Neuronal stem cell (in vitro differentiated cells): ENCODE results near the gene TSNAXIP1.

Experiments used
- DNase-seq: peaks from one replicate; pipeline ENCODE4 v3.0.0-alpha.2; 2013; ENCODE audit warnings: low spot score
- H2AFZ ChIP-seq: one replicate; pipeline ENCODE4 v1.6.1; 2013; ENCODE audit warnings: mild to moderate bottlenecking, low read length, inconsistent platforms
- H2AK5ac ChIP-seq: 2 replicates; pipeline ENCODE4 v1.6.1; 2013; ENCODE audit warnings: low read depth, mild to moderate bottlenecking, inconsistent platforms, low read length, moderate library complexity, mixed read lengths
- H2BK120ac ChIP-seq: 2 replicates; pipeline ENCODE4 v1.6.1; 2013; ENCODE audit warnings: low read depth, mild to moderate bottlenecking, inconsistent platforms, low read length, moderate library complexity, mixed read lengths
- H2BK12ac ChIP-seq: one replicate; pipeline ENCODE4 v1.6.1; 2013; ENCODE audit warnings: low read length, inconsistent platforms
- H2BK15ac ChIP-seq: 2 replicates; pipeline ENCODE4 v1.6.1; 2013; ENCODE audit warnings: mild to moderate bottlenecking, low read length, inconsistent platforms, mixed read lengths
- H2BK5ac ChIP-seq: one replicate; pipeline ENCODE4 v1.6.1; 2013; ENCODE audit warnings: inconsistent platforms, mild to moderate bottlenecking, low read length, moderate library complexity
- H3K14ac ChIP-seq: one replicate; pipeline ENCODE4 v1.6.1; 2013; ENCODE audit warnings: low read length, inconsistent platforms
- H3K18ac ChIP-seq: 2 replicates; pipeline ENCODE4 v1.6.1; 2013; ENCODE audit warnings: low read length, inconsistent platforms
- H3K23ac ChIP-seq: 2 replicates; pipeline ENCODE4 v1.6.1; 2013; ENCODE audit warnings: low read depth, mild to moderate bottlenecking, mixed read lengths, low read length, inconsistent platforms; ENCODE audit not compliant: poor library complexity
- H3K27ac ChIP-seq: replicated peaks from 3 replicates; pipeline ENCODE4 v1.5.1; 2013; ENCODE audit warnings: low read length, inconsistent platforms
- H3K27me3 ChIP-seq, 3 experiments: 2 replicates each; pipeline ENCODE4 v1.6.1; 2013; ENCODE audit warnings: low read length in 3 of 3, mild to moderate bottlenecking in 2 of 3, inconsistent platforms in 1 of 3, low read depth in 1 of 3, mixed read lengths in 1 of 3, moderate library complexity in 1 of 3; ENCODE audit not compliant: control insufficient read depth in 3 of 3, insufficient read depth in 3 of 3
- H3K36me3 ChIP-seq, 2 donors: replicated peaks in 1 of 2; 2 replicates each; pipeline ENCODE4 v1.6.1; 2013; ENCODE audit warnings: low read length in 2 of 2; ENCODE audit not compliant: control insufficient read depth in 2 of 2, insufficient read depth in 2 of 2
- H3K4ac ChIP-seq: 2 replicates; pipeline ENCODE4 v1.6.1; 2013; ENCODE audit warnings: inconsistent platforms, mild to moderate bottlenecking, low read length, moderate library complexity
- H3K4me1 ChIP-seq, 2 donors: 1 replicate in 1 of 2; 2 replicates in 1 of 2; pipeline ENCODE4 v1.6.1; 2013; ENCODE audit warnings: low read length in 2 of 2, low read depth in 1 of 2; ENCODE audit not compliant: control insufficient read depth in 2 of 2, insufficient read depth in 1 of 2
- H3K4me2 ChIP-seq: one replicate; pipeline ENCODE4 v1.6.1; 2013; ENCODE audit warnings: mild to moderate bottlenecking, low read length, inconsistent platforms; ENCODE audit not compliant: insufficient read depth, poor library complexity, severe bottlenecking
- H3K4me3 ChIP-seq, 2 donors: 2 replicates each; pipeline ENCODE4 v1.5.1; 2013; ENCODE audit warnings: low read length in 2 of 2, mild to moderate bottlenecking in 2 of 2, inconsistent platforms in 1 of 2, moderate library complexity in 1 of 2
- H3K79me1 ChIP-seq: one replicate; pipeline ENCODE4 v1.6.1; 2013; ENCODE audit warnings: low read depth, mild to moderate bottlenecking, inconsistent platforms, low read length, moderate library complexity
- H3K9ac ChIP-seq: one replicate; pipeline ENCODE4 v1.6.1; 2013; ENCODE audit warnings: mild to moderate bottlenecking, low read depth, low read length, inconsistent platforms; ENCODE audit not compliant: poor library complexity
- H3K9me3 ChIP-seq, 2 donors: replicated peaks in 1 of 2; 2 replicates each; pipeline versions ENCODE3 to v1.6.1; 2013; ENCODE audit warnings: low read length in 2 of 2, mild to moderate bottlenecking in 2 of 2, inconsistent platforms in 1 of 2, low read depth in 1 of 2, mixed read lengths in 1 of 2, moderate library complexity in 1 of 2; ENCODE audit not compliant: control insufficient read depth in 2 of 2, insufficient read depth in 1 of 2
- H4K8ac ChIP-seq: one replicate; pipeline ENCODE4 v1.6.1; 2013; ENCODE audit warnings: low read depth, mild to moderate bottlenecking, inconsistent platforms, low read length, moderate library complexity
- H4K91ac ChIP-seq: one replicate; pipeline ENCODE4 v1.6.1; 2013; ENCODE audit warnings: low read length, low read depth, mild to moderate bottlenecking, inconsistent platforms; ENCODE audit not compliant: poor library complexity
- WGBS, 2 donors: extraction: QIAGEN DNeasy Blood & Tissue Kit; methylation state at CpG; one replicate each; pipeline ENCODE4 v1.1.7; 2013; ENCODE audit warnings: missing lambda C conversion rate in 2 of 2, mixed read lengths in 1 of 2; ENCODE audit not compliant: insufficient read length in 2 of 2, insufficient replicate concordance in 1 of 2; ENCODE audit errors: extremely low coverage in 2 of 2; 5-methylcytosine and 5-hydroxymethylcytosine counted together

TSNAXIP1 gene

DNA sequence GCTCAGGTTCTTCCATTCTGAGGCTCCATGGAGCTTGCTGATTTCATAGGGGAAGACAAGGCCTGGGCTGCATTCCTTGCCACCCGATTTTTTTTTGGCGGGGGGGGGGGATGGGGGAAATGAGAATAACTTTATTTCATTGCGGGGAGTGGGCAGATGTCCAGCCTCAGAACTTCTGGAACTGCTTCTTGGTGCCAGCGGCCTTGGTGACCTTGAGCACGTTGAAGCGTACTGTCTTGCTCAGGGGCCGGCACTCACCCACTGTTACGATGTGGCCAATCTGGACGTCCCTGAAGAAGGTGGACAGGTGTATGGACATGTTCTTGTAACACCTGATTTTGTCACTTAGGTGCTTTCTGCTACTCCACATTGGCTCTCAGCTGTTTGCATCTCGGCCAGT lies 49.1 kb downstream of the TSNAXIP1 start:
- H3K9ac ChIP-seq, result no peak overlapping the region
- WGBS, 2 donors, result no CpG with 5 or more reads among the region's 10 CpGs
- H2BK5ac ChIP-seq, result no peak overlapping the region
- no peak overlapping the region for H3K4me2 ChIP-seq
- H3K36me3 ChIP-seq, result peaks cover 5 to 76% of the 10 kb centered on the region in 2 donors
- no peaks in the 10 kb centered on the region for H3K9me3 ChIP-seq
- H3K14ac ChIP-seq, result no peak overlapping the region
- no peak overlapping the region for H2BK12ac ChIP-seq
- H3K4me3 ChIP-seq, result no peak overlapping the region
- H3K27me3 ChIP-seq, result no peaks in the 10 kb centered on the region
- H3K27ac ChIP-seq, result no peak overlapping the region
- H4K91ac ChIP-seq, result no peak overlapping the region
- no peak for DNase-seq
- H2AFZ ChIP-seq, result no peak overlapping the region
- H3K18ac ChIP-seq, result no peak overlapping the region
- no peak overlapping the region for H4K8ac ChIP-seq
- H2BK120ac ChIP-seq, result no peak overlapping the region
- peaks cover 16% of the 10 kb centered on the region for H3K79me1 ChIP-seq
- peaks cover 0 to 3% of the 10 kb centered on the region in 2 donors for H3K4me1 ChIP-seq
- H3K4ac ChIP-seq, result no peak overlapping the region
- no peak overlapping the region for H2AK5ac ChIP-seq
- no peak overlapping the region for H3K23ac ChIP-seq
- H2BK15ac ChIP-seq, result no peak overlapping the region

DNA sequence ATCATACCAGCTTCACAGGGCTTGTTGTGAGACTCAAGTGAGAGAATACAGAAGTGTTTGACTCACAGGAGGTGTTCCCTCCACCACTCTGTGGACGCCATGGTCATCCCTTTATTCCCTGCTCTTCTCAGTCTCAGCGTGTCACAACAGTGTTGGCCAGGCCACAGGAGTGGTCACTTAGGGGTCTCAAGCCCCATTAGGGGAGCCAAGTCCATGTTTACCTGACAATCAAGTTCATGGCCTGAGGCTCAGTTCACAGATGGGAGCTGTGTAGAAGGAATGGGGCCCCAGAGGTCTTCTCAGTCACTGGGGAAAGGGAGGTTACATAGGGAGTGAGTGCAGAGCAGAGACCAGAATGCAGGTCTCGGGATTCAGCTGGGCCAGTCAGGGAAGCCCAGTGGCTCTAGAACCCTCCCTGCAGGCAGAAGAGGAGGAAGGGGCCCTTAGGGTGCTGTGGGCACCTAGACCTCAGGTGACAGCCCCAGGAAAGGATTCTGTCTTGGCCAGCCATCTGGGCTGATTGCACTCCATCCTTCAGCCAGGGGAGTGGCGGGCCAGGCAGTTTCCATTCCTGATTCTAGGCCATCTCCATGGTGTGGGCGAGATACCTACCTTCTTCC lies 50.3 kb downstream of the TSNAXIP1 start:
- Histone ChIP-seq H3K14ac (no peak overlapping the region), H2AFZ (no peak overlapping the region), H3K36me3 (peaks cover 8 to 82% of the 10 kb centered on the region in 2 donors), H2BK15ac (no peak overlapping the region), H3K79me1 (peaks cover 23% of the 10 kb centered on the region), H2BK12ac (no peak overlapping the region), H3K4me3 (no peak overlapping the region), H3K4me2 (no peak overlapping the region), H2AK5ac (no peak overlapping the region), H3K4me1 (peaks cover 0 to 3% of the 10 kb centered on the region in 2 donors), H3K27ac (no peak overlapping the region), H3K9me3 (no peaks in the 10 kb centered on the region), H3K18ac (no peak overlapping the region), H4K8ac (no peak overlapping the region), H2BK5ac (no peak overlapping the region), H3K4ac (no peak overlapping the region), H2BK120ac (no peak overlapping the region), H3K9ac (no peak overlapping the region), H4K91ac (no peak overlapping the region), H3K27me3 (no peaks in the 10 kb centered on the region), H3K23ac (no peak overlapping the region)
- no peak for DNase-seq
- WGBS, 2 donors, result no CpG with 5 or more reads among the region's 5 CpGs

- Histone ChIP-seq H4K91ac (no peak overlapping the region), H3K27me3 (no peaks in the 10 kb centered on the region), H3K36me3 (peaks cover 9 to 85% of the 10 kb centered on the region in 2 donors), H4K8ac (no peak overlapping the region), H3K4ac (no peak overlapping the region), H2AK5ac (no peak overlapping the region), H3K79me1 (peaks cover 24% of the 10 kb centered on the region), H2BK15ac (no peak overlapping the region), H2BK120ac (no peak overlapping the region), H2BK12ac (no peak overlapping the region), H2BK5ac (no peak overlapping the region), H3K4me2 (no peak overlapping the region), H3K18ac (no peak overlapping the region), H2AFZ (no peak overlapping the region), H3K9me3 (no peaks in the 10 kb centered on the region), H3K27ac (no peak overlapping the region), H3K4me1 (peaks cover 0 to 3% of the 10 kb centered on the region in 2 donors), H3K9ac (no peak overlapping the region), H3K23ac (no peak overlapping the region), H3K14ac (no peak overlapping the region), H3K4me3 (no peak overlapping the region)
- DNase-seq, result no peak
- WGBS, 2 donors, result no CpG with 5 or more reads among the region's 3 CpGs
Observed at GRCh38 chr16:67857547-67858233, 51.0 kb downstream of the TSNAXIP1 start.

DNA sequence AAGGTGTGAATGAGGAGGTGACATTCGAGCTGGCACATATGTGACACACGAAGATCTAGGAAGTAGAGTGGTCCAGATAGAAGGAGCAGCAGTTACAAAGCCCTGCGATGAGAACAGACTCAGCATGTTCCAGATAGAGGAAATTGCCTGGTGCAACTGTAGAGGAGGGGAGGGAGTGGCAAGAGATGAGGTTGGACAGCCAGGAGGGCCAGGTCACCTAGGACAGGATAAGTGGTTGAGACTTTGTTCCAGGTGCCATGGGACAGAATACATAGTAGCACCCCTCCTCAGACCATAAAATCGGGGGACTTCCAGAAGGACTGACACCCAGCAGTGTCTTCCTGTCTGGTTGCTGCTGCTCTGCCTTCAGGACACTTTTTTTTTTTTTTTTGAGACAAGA lies 51.8 kb downstream of the TSNAXIP1 start:
- no CpG with 5 or more reads among the region's 4 CpGs for WGBS, 2 donors
- no peak overlapping the region for H2BK5ac ChIP-seq
- H3K79me1 ChIP-seq, result peaks cover 27% of the 10 kb centered on the region
- no peak overlapping the region for H3K4ac ChIP-seq
- H3K4me1 ChIP-seq, result peaks cover 0 to 5% of the 10 kb centered on the region in 2 donors
- no peaks in the 10 kb centered on the region for H3K27me3 ChIP-seq
- H2BK120ac ChIP-seq, result no peak overlapping the region
- no peak overlapping the region for H2BK15ac ChIP-seq
- H3K23ac ChIP-seq, result no peak overlapping the region
- no peak for DNase-seq
- H3K9ac ChIP-seq, result no peak overlapping the region
- no peak overlapping the region for H3K27ac ChIP-seq
- no peaks in the 10 kb centered on the region for H3K9me3 ChIP-seq
- H3K4me3 ChIP-seq, result no peak overlapping the region
- no peak overlapping the region for H4K91ac ChIP-seq
- H2AK5ac ChIP-seq, result no peak overlapping the region
- H3K14ac ChIP-seq, result no peak overlapping the region
- no peak overlapping the region for H3K4me2 ChIP-seq
- H4K8ac ChIP-seq, result no peak overlapping the region
- H3K18ac ChIP-seq, result no peak overlapping the region
- no peak overlapping the region for H2BK12ac ChIP-seq
- peaks cover 11 to 84% of the 10 kb centered on the region in 2 donors for H3K36me3 ChIP-seq
- H2AFZ ChIP-seq, result no peak overlapping the region
